Central memory CD4-positive, alpha-beta T cell (primary cell): ENCODE results near the gene CIROP.

Experiments used
- DNase-seq: peaks from one replicate; pipeline ENCODE4 v3.0.0; 2022
- total RNA-seq, 3 experiments: gene quantifications; one replicate each; lab custom pipeline; 2026; lab: John Stamatoyannopoulos, UW

CIROP gene, protein sequence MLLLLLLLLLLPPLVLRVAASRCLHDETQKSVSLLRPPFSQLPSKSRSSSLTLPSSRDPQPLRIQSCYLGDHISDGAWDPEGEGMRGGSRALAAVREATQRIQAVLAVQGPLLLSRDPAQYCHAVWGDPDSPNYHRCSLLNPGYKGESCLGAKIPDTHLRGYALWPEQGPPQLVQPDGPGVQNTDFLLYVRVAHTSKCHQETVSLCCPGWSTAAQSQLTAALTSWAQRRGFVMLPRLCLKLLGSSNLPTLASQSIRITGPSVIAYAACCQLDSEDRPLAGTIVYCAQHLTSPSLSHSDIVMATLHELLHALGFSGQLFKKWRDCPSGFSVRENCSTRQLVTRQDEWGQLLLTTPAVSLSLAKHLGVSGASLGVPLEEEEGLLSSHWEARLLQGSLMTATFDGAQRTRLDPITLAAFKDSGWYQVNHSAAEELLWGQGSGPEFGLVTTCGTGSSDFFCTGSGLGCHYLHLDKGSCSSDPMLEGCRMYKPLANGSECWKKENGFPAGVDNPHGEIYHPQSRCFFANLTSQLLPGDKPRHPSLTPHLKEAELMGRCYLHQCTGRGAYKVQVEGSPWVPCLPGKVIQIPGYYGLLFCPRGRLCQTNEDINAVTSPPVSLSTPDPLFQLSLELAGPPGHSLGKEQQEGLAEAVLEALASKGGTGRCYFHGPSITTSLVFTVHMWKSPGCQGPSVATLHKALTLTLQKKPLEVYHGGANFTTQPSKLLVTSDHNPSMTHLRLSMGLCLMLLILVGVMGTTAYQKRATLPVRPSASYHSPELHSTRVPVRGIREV
- total RNA-seq: 0 reads per million in 3 experiments

DNA sequence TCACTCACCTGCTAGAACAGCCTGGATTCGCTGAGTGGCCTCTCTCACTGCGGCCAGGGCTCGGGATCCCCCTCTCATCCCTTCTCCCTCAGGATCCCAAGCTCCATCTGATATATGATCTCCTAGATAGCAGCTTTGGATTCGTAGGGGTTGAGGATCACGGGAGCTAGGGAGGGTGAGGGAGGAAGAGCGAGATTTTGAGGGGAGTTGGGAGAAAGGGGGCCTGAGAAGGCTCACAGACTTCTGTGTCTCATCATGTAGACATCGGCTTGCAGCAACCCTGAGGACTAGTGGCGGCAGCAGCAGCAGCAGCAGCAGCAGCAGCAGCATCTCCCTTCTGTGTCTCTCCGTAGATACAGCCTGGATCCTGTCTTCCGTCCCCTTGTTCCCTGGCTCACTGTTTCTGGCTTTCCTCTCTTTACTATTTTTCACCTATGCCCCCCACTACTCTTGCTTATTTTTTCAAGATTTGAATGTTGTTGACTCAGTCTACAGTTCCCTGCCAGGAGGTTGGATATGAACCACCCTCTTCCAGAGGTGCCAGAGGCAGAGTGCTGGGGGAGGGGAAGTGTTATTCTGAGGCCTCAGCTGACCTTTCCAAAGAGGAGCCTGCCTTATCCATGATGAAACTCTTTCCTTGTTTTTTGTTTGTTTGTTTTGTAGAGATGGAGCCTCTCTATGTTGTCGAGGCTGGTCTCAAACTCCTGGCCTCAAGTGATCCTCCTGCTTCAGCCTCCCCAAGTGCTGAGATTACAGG lies at the start of gene CIROP:
CIROP (minus strand) TSS at position 399 of the 757 bp plus-strand sequence; CDS start at position 330, 69 bp downstream.
- no peak for DNase-seq

DNA sequence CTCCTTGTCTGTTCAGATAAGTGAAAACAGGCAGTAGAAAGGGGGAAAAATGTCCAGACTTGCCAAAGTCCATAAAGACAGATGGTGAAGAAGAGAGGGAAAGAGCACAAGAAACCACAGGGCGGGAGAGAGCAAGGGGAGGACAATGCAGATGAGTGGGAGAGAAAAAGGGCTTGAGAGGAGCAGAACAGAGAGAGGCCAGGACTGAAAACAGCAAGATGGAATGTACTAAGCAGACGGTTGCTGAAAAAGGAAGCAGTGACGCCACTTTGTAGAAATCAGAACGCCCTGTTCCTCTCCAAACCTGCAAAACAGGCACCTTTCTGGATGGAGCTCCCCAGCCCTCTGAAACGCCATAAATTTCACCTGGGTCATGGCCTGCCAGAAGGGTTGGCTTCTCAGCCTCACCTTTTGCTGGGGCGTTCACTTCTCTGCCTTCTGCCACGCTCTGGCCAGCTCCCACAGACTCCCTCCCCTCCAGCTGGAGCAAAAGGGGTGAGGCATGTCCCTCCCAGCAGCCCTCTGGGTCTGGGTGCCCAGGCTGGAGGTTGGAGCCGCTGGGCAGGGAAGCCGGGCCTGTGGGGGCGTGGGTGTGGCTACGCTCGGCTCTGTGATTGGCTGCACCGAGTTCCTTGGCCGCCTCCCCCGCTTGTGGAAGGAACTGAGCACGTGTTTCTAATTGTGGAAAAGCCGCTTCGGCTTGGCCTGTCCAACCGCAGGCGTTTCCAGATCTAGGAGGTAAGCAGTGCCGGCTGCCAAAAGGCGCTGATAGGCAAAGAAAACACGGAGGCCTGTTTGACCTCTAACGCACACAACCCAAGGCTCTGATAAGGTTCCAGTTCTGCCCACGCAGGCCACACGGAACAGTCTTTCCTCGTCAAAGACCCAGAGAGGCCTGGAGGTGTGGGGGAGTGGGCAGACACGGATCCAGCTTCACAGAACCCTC lies 49.3 kb upstream of the CIROP start:
- no peak for DNase-seq

DNA sequence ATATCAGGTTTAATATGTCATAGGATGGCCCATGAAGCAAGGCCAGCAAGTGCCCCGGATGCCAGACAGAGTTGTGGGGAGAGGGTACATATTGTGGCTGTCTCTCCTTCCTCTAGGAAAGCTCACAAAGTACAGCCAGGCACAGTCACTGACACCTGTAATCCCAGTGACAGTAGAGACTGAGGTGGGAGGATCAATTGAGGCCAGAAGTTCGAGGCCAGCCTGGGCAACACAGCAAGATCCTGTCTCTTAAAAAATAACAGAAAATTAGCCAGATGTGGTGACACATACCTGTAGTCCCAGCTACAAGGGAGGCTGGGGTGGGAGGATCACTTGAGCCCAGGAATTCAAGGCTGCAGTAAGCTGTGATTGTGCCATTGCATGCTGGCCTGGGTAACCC lies 46.6 kb upstream of the CIROP start:
- DNase-seq: no peak

DNA sequence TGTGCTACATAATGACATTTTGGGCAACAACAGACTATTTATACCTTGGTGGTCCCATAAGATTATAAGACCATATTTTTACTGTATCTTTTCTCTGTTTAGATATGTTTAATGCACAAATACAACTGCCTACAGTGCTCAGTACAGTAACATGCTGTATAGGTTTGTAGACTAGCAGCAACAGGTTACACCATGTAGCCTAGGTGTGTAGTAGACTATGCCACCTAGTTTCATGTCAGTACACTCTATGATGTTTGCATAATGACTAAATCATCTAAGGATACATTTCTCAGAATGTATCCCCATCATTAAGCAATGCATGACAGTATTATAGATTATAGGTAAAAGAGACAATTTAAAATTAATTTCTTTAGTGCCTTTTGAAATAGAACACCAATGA lies 45.0 kb upstream of the CIROP start:
- DNase-seq: no peak

DNA sequence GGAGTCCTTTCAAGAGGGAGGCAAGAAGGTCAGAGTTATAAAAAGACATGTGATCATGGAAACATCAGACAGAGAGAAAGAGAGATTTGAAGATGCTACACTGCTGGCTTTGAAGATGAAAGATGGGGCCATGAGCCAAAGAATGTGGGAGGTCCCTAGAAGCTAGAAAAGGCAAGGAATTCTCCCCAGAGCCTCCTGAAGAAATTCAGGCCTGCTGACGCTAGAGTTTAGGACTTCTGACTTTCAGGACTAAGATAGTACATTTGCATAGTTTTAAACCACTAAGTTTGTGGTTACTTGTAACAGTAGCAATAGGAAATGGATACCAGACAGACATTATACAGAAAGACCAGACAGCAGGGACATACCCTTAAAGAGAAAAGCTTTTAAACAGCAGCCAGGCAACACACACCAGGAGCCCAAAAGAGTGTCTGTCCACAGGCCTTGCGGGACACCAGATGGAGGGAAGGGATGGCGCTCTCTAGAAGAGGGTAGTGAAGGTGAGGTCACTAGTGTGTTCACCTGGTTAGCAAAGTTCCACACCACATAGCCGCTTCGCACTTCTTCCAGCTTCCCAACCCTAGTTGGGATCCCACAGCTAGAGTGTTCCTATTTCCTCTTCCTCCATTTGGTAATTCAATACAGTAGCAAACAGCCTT lies 43.9 kb upstream of the CIROP start:
- DNase-seq: no peak

DNA sequence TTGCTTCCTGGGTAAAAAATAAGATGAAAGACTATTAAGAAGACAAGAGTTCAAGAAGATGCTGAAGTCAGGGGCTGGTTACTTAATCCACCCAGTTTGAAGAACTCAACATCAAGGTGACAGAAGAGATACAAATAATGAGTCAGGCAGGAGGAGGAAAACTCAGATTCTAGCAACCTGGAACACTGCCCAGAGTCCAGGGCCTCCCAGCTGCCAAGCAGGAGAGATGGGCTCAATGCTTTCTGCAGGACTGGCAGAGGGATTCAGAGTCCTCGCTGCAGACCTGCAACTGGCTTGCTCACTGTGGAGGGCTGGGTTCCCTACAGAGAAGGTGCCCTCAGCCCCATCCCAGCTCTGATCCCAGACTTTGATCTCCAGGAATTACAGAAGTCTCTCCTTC lies 42.9 kb upstream of the CIROP start:
- DNase-seq: no peak

DNA sequence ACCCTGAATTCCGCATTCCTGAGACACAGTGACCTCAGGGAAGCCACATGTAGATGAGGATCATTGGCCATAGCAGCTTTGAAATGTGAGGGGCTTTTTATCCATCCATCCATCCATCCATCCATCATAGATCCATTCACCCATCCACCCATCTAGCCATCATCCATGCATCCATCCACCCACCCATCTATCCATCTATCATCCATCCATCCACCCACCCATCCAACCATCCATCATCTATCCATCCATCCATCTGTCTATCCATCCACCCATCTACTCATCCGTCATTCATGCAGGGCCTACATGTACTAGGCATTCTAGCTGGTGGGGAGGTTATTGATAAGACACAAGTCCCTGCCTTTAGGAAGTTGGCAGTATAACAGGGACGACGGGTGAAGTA lies 42.2 kb upstream of the CIROP start:
- DNase-seq: no peak

DNA sequence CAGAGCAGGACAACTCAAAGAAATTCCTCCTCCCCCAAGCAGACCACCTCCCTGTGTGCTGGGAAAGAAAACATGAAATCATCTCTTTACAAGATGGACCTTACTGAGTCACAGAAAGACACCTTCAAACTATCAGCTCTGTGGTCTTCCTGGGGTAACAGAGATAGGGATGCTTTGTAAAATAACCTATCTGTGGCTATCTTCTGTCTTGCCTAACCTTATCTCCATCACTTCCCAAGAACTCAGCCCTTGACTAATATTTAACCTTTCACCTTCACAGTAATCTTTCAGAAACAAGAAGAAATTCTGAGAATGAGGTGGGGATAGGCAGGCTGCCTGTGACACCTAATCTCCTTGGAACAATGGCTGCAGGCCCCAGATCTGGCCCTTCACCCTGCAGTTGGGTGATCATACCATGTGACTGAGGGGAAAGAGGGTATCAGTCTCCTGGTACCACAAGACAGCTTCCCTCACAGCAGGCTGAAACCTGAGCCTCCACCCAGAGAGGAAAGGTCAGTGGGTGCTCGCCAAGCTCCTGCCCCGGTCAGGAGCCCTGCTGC lies 41.6 kb upstream of the CIROP start:
- DNase-seq: no peak

DNA sequence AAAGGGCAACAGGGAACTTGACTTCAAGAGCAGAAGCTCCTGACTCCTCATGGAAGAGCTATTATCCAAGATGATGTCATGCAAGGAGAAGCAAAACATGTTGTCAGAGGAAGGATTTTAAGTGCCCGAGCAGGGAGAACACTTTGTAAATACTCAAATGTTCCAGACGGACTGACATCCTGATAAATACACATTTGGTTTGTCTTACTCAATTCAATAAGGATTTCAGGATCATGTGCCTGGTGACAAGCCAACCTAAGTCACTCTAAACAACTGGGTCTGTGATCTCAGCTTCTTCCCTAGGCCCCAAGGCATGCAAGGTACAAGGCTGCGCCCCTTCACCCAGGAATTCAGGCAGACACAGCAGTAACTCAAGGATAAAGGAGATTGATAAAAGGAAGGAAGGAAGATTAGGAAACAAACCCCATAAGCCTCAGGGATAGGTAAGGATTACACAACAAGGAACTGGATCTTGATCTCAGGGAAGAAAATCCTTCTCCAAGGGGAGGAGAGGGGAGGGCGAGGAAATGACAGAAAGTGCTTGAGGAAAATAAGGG lies 41.1 kb upstream of the CIROP start:
- no peak for DNase-seq

DNA sequence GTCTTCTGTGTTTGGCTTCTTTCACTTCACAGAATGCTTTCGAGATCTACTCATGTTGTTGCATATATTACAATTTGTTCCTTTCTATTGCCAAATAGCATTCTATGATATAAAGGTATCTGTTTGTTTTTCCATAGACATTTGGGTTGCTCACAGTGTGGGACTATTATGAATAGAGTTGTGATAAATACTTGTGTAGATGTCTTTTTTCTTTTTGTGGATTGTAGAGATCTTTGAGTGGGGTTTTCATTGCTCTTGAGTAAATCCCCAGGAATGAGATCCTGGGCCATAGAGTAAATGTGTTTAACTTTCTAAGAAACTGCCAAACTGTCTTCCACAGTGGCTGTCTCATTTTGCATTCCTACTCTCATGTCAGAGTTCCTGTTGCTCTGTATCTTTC lies 39.1 kb upstream of the CIROP start:
- no peak for DNase-seq

DNA sequence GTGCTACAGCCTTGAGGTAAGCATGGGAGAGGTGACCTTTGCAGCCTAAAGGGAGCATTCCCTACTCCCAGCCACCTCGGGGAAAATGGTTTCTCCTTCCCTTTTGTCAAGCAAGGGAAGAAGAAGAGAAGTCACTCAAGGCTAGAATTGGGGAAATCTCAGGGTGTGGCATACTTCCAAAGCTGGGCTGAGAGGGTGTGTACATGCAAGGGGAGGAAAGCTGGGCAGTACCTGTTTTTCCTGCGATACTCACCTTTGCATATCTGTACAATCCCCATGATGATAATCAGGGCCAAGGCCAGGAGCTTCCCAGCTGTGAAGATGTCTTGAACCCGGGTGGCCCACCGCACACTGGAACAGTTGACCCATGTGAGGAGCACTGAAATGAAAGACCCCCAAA lies 38.0 kb upstream of the CIROP start:
- no peak for DNase-seq

DNA sequence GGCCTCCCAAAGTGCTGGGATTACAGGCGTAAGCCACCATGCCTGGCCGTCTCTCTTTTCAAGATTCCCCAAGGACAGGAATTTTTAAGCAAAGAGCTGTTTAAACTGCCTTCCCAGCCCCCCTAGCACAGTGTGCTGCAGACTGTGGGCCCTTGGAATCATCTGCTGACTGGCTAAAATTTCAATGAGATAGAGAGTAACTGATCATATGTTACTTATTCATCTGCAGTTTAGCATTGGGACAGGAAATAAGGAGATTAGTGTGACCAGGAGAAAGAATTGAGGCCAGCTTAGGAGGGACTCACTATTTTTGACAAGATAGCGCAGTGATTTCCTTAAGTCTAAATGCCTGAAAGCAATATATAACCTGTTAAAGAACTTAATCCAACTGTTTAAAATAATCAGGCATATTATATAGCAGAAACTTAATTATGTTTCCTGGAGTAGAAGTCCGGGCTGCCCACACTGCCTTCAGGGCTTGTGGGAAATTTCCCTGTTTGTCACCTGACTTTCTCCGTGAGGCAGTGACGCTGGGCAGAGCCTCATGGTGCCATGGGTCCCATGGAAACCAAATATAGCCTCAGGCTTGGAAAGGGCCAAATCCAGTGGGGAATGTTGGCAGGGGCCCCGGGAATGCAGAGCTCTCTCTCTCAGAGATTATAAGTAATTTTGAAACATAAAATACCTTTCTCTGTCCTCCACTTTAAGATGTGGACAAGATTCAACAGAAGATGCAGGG lies 37.1 kb upstream of the CIROP start:
- no peak for DNase-seq

DNA sequence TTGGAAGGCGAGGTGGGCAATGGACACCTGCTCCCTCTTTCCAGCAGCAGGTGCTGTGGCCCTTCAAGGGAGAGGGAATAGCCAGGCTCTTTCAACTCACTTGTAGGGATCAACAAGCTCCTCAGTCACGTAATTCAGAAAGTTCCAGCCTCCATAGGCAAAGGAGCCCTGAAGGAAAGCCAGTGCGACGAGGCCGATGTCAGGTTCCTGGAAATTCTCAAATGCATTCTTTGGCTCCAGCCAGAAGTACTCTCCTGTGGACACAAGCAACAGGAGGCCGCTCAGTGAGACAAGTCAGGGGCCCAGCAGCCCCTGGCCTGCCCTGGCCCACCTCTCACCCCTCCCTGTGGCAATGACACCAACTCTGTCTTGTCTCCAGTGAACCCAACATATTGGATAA lies 35.6 kb upstream of the CIROP start:
- DNase-seq: no peak

DNA sequence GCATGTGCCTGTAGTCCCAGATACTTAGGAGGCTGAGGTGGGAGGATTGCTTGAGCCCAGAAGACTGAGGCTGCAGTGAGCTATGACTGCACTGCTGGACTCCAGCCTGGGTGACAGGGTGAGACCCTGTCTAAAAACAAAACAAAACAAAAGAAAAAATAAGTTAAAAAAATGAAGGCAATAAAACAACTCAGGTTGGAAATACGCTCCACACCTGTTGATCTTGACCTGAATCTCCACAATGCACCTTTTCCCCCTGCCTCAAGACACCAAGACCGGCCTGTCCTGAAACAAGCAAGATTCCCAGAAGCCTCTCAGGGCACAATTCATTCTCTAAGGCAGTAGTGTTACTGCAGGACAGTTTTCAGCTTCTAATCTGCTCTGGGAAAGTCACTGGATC lies 35.1 kb upstream of the CIROP start:
- no peak for DNase-seq

DNA sequence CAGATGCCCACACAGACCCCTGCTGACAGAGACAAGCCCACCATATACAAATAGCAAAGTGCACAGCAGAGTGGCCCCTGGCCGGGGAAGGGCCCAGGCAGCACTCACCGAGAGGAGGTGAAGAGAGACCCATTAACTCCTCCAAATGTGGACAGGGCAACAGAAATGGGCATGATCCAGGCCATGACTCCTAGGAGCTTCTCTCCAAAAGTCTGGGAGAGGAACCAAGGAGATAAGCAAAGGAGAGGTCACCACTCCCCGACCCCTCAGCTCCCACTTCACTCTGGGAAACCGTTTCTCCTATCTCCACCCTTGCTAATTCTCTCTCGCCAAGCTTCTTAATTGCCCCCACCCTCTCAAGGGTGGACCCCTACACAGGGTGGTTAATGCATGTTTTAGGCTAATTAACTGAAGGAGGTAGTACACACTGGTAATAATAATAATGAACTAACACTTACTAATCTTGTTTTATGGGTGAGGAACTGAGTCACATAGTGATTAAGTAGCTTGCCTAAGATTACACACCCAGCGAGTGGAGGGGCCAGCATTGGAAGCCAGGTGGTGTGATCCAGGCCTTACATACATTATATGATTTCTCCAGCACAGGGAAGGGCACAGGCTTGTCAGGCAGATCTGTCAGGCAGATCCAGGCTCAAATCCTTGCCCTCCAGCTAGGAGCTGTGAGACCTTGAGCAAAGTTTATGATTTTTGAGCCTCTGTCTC lies 33.2 kb upstream of the CIROP start:
- no peak for DNase-seq

DNA sequence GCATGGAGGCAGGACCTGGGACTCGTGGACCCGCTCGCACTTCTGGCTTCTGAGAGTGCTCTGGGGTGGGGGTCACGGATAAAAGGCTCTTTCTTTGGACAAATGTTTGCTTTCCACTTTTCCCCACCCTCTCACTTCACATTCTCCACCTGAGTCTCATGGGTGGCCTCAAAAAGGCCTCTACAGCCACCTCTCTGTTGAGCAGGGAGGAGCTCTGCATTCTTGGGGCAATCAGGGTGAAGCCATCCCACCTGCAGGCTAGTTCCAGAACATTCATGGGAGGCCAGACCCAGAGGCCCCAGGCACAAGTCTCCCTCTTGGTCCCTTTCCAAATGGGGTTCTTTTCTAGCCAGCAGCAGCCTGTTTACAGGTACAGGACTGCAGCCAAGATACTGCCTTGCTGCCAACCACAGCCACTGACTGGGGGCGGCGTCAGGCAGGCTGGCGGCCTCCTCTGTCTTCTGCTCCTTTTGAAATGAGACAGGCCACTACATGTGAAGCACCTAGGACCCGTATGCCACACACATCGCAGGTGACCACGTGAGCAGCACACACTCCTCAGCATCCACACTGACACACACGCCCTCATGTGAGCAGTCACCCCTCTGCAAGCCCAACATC lies 32.5 kb upstream of the CIROP start:
- DNase-seq: no peak

DNA sequence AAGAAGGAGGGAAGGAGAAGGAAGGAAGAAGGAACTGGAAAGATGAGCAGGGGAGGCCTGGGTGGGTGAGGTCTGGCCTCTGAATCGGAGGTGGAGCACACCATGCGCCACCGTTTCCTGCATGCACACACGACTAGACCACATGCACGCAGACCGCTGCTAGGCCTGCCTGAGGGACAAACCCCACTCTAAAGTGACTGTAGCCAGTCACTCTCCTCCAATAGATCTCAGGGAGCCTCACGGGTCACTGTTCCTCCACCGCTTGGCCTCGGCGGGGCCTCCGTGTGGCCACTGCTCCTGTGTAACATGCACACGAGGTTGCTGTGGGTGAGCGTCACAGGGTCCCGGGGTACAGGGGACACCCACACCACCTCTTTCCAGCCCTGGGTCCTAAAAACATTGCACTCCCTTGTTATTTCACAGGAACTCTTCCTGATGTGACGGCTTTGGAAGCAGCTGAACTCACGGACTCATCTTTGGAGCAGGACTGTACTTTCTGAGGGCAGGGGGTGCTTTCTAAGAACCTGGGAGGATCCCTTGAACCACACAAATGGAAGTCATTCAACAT lies 31.9 kb upstream of the CIROP start:
- DNase-seq: no peak

DNA sequence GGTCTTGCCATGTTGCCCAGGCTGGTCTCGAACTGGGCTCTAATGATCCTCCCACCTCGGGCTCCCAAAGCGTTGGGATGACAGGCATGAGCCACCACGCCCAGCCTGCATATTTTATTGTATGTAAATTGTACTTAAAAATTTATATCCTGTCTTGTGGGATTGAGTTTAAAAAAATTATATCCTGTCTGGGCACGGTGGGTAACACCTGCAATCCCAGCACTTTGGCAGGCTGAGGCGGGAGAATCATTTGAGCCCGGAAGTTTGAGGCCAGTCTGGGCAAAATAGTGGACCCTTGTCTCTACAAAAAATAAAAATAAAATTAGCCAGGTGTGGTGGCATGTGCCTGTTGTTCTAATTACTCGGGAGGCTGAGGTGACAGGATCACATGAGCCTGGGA lies 28.2 kb upstream of the CIROP start:
- no peak for DNase-seq

DNA sequence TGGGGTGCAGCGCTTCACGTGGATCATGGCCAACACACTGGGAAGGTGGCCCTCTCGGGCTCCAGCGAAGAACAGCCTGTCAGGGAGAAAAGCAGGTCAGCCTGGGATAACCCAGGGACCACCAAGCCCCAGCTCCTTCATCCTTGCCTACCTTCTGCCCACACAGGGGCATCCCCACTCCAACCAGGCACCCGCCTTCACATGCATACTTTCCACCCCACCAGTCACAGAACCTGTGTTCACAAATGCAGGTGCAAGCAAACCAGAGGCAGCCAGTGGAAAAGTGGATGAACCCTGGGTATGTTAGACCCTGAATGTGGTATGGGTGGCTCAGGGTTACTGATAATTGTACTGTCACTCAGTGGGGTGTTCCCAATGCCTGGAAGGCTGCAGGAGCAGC lies 26.7 kb upstream of the CIROP start:
- DNase-seq: no peak
